Endothelial cell (in vitro differentiated cells): ENCODE data around the gene TRMT6. TPM values are rescaled to one million over a fixed set of nuclear protein-coding genes. Genes with fewer than 3 reads are reported as not detected.

Source experiments
- DNase-seq: peaks from one replicate; pipeline ENCODE4 v3.0.0; 2021; ENCODE audit warnings: low spot score
- H3K27ac Mint-ChIP-seq: one replicate; pipeline ENCODE4 v1.8.0; 2021; ENCODE audit warnings: mixed read lengths, inconsistent platforms; ENCODE audit not compliant: unreplicated experiment
- H3K27me3 Mint-ChIP-seq: one replicate; pipeline ENCODE4 v1.8.0; 2021; ENCODE audit warnings: mild to moderate bottlenecking, moderate library complexity, mixed read lengths, inconsistent platforms; ENCODE audit not compliant: unreplicated experiment
- H3K36me3 Mint-ChIP-seq: one replicate; pipeline ENCODE4 v1.8.0; 2021; ENCODE audit warnings: mild to moderate bottlenecking, low read depth, mixed read lengths, inconsistent platforms; ENCODE audit not compliant: unreplicated experiment
- H3K4me1 Mint-ChIP-seq: one replicate; pipeline ENCODE4 v1.8.0; 2021; ENCODE audit warnings: mild to moderate bottlenecking, mixed read lengths, inconsistent platforms; ENCODE audit not compliant: unreplicated experiment
- H3K4me3 Mint-ChIP-seq: one replicate; pipeline ENCODE4 v1.8.0; 2021; ENCODE audit warnings: mild to moderate bottlenecking, mixed read lengths, inconsistent platforms; ENCODE audit not compliant: unreplicated experiment
- H3K9me3 Mint-ChIP-seq: one replicate; pipeline ENCODE4 v1.8.0; 2021; ENCODE audit warnings: mixed read lengths, inconsistent platforms; ENCODE audit not compliant: unreplicated experiment
- total RNA-seq: library from RNA; stranded (reverse); fragmentation: NEBNext Ultra II Directional; extraction: Animal tissue kit (Norgen Biotek cat#: 25700); gene quantifications from one replicate; pipeline ENCODE4 v1.2.1, GENCODE V29; 2021; ENCODE audit not compliant: unreplicated experiment
- TF ChIP-seq, protein P1 (sequence below): fragments of 200-600 bp; sonication (generic); IDR thresholded peaks from one replicate; pipeline ENCODE4 v1.5.0; 2021; ENCODE audit warnings: antibody characterized with exemption; ENCODE audit not compliant: unreplicated experiment

Gene TRMT6
- total RNA-seq, 1 donor from 2014 or later, result 11.8 TPM

DNA sequence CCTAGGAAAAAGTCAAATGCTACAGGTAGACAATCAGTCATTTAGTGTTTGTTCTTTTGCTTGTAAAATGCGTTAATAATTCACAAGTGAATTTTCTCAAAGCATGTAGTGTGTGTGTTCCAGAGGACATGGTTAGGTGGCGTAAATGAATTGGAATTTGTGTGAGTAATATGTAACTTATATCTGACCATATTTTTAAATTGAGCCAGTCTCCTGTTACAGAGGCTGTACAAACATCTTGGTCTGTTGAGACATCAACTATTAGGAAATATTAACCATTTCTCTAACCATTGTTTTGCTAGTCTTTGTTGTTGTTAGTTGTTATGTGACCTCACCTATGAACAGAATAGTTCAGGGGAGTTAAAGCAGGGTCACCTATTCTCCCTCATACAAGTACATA is 22.8 kb upstream of the TRMT6 start:
- no peaks in the 10 kb centered on the region for H3K9me3 Mint-ChIP-seq
- peaks cover 2% of the 10 kb centered on the region for H3K27me3 Mint-ChIP-seq
- no peaks in the 10 kb centered on the region for H3K4me1 Mint-ChIP-seq
- H3K36me3 Mint-ChIP-seq, result no peaks in the 10 kb centered on the region
- no peak overlapping the region for H3K27ac Mint-ChIP-seq
- TF ChIP-seq, protein P1, sequence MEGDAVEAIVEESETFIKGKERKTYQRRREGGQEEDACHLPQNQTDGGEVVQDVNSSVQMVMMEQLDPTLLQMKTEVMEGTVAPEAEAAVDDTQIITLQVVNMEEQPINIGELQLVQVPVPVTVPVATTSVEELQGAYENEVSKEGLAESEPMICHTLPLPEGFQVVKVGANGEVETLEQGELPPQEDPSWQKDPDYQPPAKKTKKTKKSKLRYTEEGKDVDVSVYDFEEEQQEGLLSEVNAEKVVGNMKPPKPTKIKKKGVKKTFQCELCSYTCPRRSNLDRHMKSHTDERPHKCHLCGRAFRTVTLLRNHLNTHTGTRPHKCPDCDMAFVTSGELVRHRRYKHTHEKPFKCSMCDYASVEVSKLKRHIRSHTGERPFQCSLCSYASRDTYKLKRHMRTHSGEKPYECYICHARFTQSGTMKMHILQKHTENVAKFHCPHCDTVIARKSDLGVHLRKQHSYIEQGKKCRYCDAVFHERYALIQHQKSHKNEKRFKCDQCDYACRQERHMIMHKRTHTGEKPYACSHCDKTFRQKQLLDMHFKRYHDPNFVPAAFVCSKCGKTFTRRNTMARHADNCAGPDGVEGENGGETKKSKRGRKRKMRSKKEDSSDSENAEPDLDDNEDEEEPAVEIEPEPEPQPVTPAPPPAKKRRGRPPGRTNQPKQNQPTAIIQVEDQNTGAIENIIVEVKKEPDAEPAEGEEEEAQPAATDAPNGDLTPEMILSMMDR, result no peak
- no peak for DNase-seq
- no peak overlapping the region for H3K4me3 Mint-ChIP-seq

DNA sequence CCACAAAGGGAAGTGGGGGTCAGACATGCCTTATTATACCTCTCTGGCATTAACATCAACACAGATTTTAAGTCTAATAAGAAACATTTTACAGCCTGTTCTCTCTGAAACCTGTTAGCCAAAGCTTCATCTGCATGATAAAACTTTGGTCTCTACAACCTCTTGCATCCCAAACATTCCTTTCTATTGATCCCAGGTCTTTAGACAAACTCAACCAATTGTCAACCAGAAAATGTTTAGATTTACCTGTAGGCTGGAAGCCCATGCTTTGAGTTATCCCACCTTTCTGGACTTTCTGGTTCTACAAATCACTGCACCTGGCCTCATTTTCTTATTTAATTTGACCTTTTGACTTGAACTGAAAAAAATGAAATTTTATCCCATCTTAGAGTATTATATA is 20.9 kb upstream of the TRMT6 start:
- Mint-ChIP-seq H3K4me3 (no peak overlapping the region), H3K4me1 (no peaks in the 10 kb centered on the region), H3K27ac (no peak overlapping the region), H3K27me3 (peaks cover 2% of the 10 kb centered on the region), H3K9me3 (no peaks in the 10 kb centered on the region), H3K36me3 (peaks cover 3% of the 10 kb centered on the region)
- DNase-seq, result no peak
- TF ChIP-seq, protein P1, result no peak

DNA sequence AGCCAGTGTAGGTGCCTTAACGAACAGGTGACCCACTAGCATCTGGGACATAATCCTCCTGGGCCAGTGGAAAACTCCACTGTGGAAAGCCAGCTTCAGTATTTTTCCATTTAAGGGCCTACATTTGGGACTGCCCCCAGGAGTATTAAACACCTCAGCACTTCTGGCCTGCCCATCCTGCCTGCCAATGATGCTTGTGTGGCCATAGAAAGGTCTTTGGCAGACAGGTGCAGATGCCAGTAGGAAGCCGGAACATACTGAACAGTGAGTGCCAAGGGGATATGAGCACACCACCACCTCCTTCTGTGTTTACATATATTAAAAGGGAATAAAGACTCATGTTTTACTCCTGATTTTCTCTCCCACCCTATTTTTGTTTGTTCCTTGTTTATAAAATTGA is 20.0 kb upstream of the TRMT6 start:
- H3K4me1 Mint-ChIP-seq, result no peaks in the 10 kb centered on the region
- peaks cover 2% of the 10 kb centered on the region for H3K27me3 Mint-ChIP-seq
- no peak for DNase-seq
- H3K27ac Mint-ChIP-seq, result no peak overlapping the region
- H3K9me3 Mint-ChIP-seq, result no peaks in the 10 kb centered on the region
- no peak overlapping the region for H3K4me3 Mint-ChIP-seq
- H3K36me3 Mint-ChIP-seq, result peaks cover 3% of the 10 kb centered on the region
- TF ChIP-seq, protein P1, result no peak

DNA sequence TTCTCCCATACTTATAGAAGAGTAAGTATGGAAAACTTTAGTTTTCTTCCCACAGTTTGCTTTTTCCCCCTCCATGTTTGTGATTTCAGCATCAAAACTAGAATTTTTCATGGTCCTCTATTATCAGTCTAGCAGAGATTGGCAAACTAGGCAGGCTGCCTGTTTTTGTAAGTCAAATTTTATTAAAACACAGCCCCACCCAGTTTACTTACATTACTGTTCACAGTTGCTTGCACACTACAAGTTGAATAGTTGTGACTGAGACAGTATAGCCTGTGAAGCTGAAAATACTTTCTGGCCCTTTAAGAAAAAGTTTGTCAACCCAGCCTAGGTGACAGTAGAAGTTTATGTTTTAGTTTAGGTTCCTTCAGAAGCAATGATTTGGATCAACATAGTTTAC is 19.6 kb upstream of the TRMT6 start:
- no peak for DNase-seq
- TF ChIP-seq, protein P1, result no peak
- Mint-ChIP-seq H3K4me3 (no peak overlapping the region), H3K36me3 (peaks cover 3% of the 10 kb centered on the region), H3K27ac (no peak overlapping the region), H3K27me3 (peaks cover 2% of the 10 kb centered on the region), H3K9me3 (no peaks in the 10 kb centered on the region), H3K4me1 (no peaks in the 10 kb centered on the region)

DNA sequence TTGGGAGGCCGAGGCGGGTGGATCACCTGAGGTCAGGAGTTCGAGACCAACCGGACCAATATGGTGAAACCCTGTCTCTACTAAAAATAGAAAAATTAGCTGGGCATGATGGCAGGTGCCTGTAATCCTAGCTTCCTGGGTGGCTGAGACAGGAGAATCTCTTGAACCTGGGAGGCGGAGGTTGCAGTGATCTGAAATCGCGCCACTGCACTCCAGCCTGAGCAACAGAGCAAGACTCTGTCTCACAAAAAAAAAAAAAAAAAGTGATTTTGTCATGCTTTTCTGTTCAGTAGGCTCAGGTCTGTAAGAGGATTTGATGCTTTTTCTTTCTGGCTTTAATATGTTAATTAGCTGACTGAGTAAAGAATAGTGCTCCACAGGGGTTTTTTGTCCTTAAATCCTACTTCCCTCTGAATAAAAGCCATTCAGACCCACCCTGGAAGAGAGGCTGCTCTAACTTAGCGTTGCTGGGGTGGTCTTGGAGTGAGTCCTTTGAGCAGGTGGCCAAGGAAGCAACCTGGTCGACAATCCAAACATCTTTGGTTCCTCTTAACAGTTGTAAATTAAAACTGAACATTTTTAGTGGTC is 19.1 kb upstream of the TRMT6 start:
- peaks cover 4% of the 10 kb centered on the region for H3K27me3 Mint-ChIP-seq

More for the DNA sequence above, 19.1 kb upstream of the TRMT6 start:
- H3K4me1 Mint-ChIP-seq, result no peaks in the 10 kb centered on the region
- DNase-seq, result no peak
- no peak overlapping the region for H3K4me3 Mint-ChIP-seq
- peaks cover 3% of the 10 kb centered on the region for H3K36me3 Mint-ChIP-seq
- no peak overlapping the region for H3K27ac Mint-ChIP-seq
- no peaks in the 10 kb centered on the region for H3K9me3 Mint-ChIP-seq
- TF ChIP-seq, protein P1, result no peak
